Stimulated activated effector memory CD8-positive, alpha-beta T cell treated with anti-CD3 and anti-CD28 coated beads, Interleukin-12 subunit alpha, Interleukin-12 subunit beta, amount 100 ng/mL, for 72 hours (primary cell): ENCODE measurements around the gene TTC27.
"Not testable (repeated sequence)": the region's sequence is repeated elsewhere in the genome, so short reads cannot be mapped to it uniquely, and the experiment has no call there.

Experiments
- ATAC-seq: fragments of 150-1000 bp; cut with Tn5 transposase; 2 replicates; pipeline ENCODE4 v1.10.0; 2021
- DNase-seq, 2 donors: peaks; one replicate each; pipeline ENCODE4 v3.0.0; 2021 to 2022; ENCODE audit warnings: low spot score in 2 of 2
- H3K27ac Mint-ChIP-seq: one replicate; pipeline ENCODE4 v1.8.0; 2022; ENCODE audit warnings: mild to moderate bottlenecking, mixed read lengths
- H3K36me3 Mint-ChIP-seq: one replicate; pipeline ENCODE4 v1.8.0; 2022; ENCODE audit warnings: mild to moderate bottlenecking, mixed read lengths
- H3K4me1 Mint-ChIP-seq: one replicate; pipeline ENCODE4 v1.8.0; 2022; ENCODE audit warnings: mixed read lengths
- H3K4me3 Mint-ChIP-seq: one replicate; pipeline ENCODE4 v1.8.0; 2022; ENCODE audit warnings: mild to moderate bottlenecking, mixed read lengths
- H3K9me3 Mint-ChIP-seq: one replicate; pipeline ENCODE4 v1.8.0; 2022; ENCODE audit warnings: mixed read lengths

Gene TTC27

DNA sequence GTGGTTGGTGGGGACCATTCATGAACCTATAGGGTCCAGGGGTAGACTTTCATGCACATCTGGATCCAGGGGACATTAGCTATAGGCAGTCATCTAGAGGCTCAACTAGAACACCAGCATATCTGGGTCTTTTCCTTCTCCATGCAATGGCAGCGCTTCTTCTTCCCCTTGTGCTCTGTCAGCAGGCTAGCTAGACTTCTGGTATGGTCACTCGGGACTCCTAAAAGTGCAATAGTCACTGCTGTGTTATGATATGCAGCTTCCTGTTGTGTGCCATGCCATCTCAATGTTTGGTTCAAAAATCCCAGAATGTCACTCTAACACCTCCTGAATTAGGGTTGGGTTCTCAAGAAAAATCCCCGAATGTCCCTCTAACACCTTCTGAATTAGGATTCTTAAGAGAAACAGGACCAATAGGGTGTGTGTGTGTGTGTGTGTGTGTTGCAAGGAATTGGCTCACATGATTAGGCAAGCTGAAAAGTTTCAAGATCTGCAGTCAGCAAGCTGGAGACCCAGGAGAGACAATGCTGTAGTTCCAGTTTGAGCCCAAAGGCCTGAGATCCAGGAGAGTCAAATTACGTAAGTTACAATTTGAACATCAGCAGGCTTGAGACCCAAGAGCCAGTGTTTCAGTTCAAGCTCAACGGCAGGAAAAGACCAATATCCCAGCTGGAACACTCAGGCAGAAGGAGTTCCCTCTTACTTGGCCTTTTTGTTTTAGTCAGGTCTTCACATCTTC lies 221.8 kb downstream of the TTC27 start:
- no peak for ATAC-seq
- Mint-ChIP-seq H3K9me3 (no peaks in the 10 kb centered on the region), H3K36me3 (no peaks in the 10 kb centered on the region), H3K4me1 (no peaks in the 10 kb centered on the region), H3K27ac (no peak overlapping the region), H3K4me3 (no peak overlapping the region)
- no peak for DNase-seq

DNA sequence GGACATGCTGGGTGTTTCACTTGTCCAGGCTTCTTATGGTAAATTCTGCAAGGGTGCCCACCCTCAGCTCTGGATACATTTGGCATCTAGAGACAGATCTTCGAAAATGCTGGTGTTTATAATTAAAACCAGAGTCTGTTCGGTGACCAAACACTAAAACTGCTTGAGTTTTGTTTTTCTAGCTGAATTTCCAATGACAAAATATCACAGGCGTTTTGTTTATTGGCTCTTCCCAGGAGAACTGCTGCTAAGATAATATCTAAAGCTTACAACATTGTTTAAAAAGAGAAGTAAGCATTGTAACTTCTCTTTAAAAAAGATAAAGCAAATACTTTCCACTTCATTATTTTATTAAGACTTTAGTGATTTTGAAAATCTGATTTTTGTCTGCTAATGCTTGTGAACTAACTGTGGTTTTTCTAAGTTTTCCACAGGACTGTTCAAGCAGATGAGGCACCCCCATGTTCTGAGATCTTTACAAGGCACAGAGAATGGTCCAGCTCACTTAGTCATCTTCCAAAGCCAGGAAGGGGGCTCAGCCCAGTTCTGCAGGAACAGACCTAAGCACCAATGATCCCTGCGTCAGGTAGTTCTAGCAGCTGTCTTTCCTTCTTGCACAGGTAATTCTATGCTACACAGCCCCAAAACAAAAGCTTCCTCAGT lies 224.1 kb downstream of the TTC27 start:
- Mint-ChIP-seq H3K27ac (no peak overlapping the region), H3K36me3 (no peaks in the 10 kb centered on the region), H3K4me1 (no peaks in the 10 kb centered on the region), H3K4me3 (no peak overlapping the region), H3K9me3 (no peaks in the 10 kb centered on the region)
- DNase-seq (no peak), ATAC-seq (no peak)

DNA sequence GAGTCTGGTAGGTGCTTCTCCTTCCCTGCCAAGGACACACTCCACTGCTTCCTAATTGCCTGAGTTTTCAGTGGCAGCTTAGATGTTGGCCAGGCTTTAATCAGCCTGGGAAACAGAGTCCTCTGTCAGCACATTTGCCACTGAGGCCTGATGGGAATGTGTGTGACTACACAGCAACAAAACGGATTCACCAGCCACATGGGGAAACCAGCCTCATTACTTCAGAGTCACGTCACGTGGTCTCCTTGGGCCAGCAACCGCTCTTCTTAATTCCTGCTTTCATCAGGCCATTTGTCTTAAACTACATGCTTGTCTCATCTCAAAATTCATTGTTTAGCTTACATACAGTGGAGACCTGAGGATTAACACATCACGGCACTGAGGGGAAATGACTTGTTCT lies 225.0 kb downstream of the TTC27 start:
- H3K4me3 Mint-ChIP-seq: no peak overlapping the region
- H3K27ac Mint-ChIP-seq: no peak overlapping the region
- ATAC-seq: no peak
- DNase-seq: no peak
- no peaks in the 10 kb centered on the region for H3K9me3 Mint-ChIP-seq
- no peaks in the 10 kb centered on the region for H3K36me3 Mint-ChIP-seq
- no peaks in the 10 kb centered on the region for H3K4me1 Mint-ChIP-seq

DNA sequence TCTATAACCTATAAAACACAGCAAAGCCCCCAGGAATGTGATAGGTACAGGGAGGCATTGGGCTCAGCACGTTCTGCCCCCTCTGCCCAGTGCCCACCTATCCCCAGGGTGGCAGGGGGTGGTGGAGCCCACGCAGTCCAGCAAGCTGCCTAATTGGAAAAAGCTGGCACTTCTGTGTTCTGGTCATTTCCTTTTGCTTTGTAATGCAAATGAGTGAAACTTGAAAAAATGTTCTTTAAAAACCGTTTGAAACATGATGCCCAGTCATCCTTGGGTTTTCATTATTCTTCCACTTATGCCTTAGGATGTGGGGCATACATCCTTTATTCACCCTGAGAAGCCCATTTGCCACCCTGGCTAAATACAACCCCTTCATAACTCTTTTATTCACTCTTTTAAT lies 229.0 kb downstream of the TTC27 start:
- DNase-seq (no peak), ATAC-seq (no peak)
- Mint-ChIP-seq H3K36me3 (no peaks in the 10 kb centered on the region), H3K9me3 (no peaks in the 10 kb centered on the region), H3K4me3 (no peak overlapping the region), H3K4me1 (no peaks in the 10 kb centered on the region), H3K27ac (no peak overlapping the region)

DNA sequence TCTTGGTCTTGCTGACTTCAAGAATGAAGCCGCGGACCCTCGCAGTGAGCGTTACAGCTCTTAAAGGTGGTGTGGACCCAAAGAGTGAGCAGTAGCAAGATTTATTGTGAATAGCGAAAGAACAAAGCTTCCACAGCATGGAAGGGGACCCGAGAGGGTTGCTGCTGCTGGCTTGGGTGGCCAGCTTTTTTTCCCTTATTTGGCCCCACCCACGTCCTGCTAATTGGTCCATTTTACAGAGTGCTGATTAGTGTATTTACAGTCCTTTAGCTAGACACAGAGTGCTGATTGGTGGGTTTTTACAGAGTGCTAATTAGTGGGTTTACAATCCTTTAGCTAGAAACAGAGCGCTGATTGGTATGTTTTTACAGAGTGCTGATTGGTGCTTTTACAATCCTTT lies 230.9 kb downstream of the TTC27 start:
- H3K4me1 Mint-ChIP-seq: peaks cover 6% of the 10 kb centered on the region
- H3K36me3 Mint-ChIP-seq: no peaks in the 10 kb centered on the region
- H3K4me3 Mint-ChIP-seq: no peak overlapping the region
- H3K27ac Mint-ChIP-seq: no peak overlapping the region
- DNase-seq: no peak
- ATAC-seq: no peak
- no peaks in the 10 kb centered on the region for H3K9me3 Mint-ChIP-seq

DNA sequence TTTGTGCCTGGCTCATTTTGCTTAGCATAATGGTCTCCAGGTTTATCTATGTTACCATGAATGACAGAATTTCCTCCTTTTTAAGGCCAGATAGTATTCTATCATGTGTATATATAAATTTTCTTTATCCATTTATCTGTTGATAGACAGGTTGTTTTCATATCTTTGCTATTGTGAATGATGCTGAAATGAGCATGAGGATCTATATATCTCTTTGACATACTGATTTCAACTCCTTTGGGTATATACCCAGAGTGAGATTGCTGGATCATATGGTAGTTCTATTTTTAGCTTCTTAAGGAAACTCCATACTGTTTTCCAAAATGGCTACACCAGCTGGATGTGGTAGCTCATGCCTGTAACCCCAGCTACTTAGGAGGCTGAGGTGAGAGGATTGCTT lies 232.5 kb downstream of the TTC27 start:
- H3K36me3 Mint-ChIP-seq: no peaks in the 10 kb centered on the region
- H3K9me3 Mint-ChIP-seq: no peaks in the 10 kb centered on the region
- no peak for ATAC-seq
- H3K4me3 Mint-ChIP-seq: no peak overlapping the region
- peaks cover 9% of the 10 kb centered on the region for H3K4me1 Mint-ChIP-seq
- no peak for DNase-seq
- no peak overlapping the region for H3K27ac Mint-ChIP-seq

DNA sequence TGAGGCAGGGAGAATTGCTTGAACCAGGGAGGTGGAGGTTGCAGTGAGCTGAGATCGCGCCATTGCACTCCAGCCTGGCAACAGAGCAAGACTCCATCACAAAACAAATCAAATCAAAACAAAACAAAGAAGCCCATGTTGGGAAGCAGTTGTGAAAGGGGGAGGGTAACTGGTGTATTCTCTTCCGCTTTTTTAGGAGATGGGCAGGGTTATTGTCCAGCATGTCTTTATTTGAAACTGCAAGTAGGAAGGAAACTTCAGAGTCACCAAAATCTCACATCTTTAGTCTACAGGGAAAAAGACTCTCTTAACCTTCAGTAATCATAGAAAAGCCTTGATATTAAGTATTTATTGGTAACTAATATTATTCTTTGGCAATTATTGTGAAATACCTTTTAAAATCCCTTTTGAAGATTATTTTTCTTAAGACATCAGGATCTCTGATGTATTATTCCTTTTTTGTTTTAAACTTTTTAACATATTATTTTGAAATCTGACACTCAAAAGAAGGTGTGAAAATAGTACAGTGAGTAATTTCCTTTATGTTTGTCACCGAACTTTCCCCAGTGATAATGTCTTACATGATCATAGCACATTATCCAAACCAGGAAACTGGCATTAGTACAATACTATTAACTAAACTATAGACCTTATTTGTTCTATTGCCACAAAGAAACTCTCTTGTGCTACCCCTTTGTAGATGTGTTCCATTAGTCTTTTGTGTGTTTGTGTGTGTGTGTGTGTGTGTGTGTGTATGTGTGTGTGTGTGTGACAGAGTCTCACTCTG lies 234.6 kb downstream of the TTC27 start:
- H3K4me1 Mint-ChIP-seq: peaks cover 12% of the 10 kb centered on the region
- peak overlapping the region; percentile 23 for H3K27ac Mint-ChIP-seq
- DNase-seq: no peak
- ATAC-seq: peak; percentile 63
- no peaks in the 10 kb centered on the region for H3K36me3 Mint-ChIP-seq
- no peak overlapping the region for H3K4me3 Mint-ChIP-seq
- no peaks in the 10 kb centered on the region for H3K9me3 Mint-ChIP-seq

DNA sequence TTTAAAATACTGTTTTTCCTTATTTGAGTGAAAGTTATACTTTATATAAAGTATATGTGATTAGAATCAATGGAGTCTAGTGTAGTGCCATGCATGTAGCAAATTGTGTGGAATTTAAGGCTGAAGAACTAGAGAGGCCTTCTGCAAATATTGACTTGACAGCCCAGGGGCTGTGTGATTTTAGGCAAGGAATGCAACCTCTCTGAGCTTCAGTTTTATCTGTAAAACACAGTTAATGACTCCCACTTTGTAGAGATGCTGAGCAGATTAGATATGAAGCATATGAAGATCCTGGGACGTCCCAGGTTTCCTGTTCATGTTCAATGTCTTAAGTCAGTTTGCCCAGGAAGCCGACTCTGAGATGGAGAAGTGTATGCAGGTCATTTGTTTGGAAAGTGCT lies 235.5 kb downstream of the TTC27 start:
- Mint-ChIP-seq H3K4me1 (peaks cover 12% of the 10 kb centered on the region), H3K27ac (no peak overlapping the region), H3K36me3 (no peaks in the 10 kb centered on the region), H3K9me3 (no peaks in the 10 kb centered on the region), H3K4me3 (no peak overlapping the region)
- DNase-seq (no peak), ATAC-seq (no peak)

DNA sequence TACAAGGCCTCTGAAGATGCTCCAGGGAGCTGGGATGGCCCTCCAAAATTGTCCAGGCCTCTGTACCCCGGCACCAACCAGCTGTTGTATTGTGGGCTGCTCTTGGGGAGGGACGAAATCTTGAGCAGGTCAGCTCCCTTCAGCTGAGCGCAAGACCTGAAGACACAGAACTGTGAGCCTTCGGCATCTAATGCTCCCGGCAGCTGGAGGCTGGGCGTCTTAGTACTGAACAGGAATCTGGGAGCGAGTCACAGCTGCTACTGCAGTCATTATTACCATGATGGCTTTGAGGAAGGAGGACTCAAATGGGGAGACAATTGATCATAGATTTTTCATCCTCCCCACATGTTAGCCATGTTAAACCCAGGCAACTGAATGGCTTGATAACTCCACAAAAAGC lies 236.0 kb downstream of the TTC27 start:
- Mint-ChIP-seq H3K36me3 (no peaks in the 10 kb centered on the region), H3K4me3 (no peak overlapping the region), H3K27ac (no peak overlapping the region), H3K9me3 (no peaks in the 10 kb centered on the region), H3K4me1 (peaks cover 12% of the 10 kb centered on the region)
- ATAC-seq: no peak
- no peak for DNase-seq

DNA sequence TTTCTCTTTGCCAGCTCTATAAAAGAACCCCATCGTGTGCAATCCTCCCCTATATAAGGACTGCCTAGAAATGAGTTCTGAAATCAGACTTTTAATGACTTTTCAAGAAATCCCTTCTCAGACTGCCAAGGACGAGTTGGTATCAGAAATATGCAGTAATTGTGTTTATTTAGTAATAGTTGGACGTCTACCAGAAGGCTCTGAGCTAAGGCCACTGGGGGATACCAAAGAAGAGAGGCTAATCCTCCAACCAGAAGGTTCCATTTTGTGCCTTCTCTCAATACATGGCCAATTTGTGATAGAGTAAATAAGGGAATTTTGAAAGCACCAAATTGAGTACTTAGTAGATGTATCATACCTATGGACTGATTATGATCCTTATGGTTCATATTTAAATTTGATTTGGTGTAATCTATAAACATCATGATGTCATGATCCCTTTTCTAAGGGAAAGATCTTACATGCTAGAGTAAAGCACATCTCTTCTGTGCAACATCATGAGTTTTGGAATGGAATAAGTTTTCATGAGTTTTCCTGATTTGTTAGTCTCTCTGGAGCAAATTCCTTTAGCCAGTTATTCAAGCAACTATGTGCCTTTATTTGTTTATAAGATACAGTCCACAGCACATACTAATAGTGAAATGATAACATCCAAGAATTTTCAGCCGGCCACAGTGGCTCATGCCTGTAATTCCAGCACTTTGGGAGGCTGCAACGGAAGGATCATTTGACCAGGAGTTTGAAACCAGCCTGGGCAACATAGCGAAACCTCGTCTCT lies 236.7 kb downstream of the TTC27 start:
- H3K9me3 Mint-ChIP-seq: no peaks in the 10 kb centered on the region
- peaks cover 12% of the 10 kb centered on the region for H3K4me1 Mint-ChIP-seq
- DNase-seq (no peak), ATAC-seq (no peak)
- no peak overlapping the region for H3K27ac Mint-ChIP-seq
- no peaks in the 10 kb centered on the region for H3K36me3 Mint-ChIP-seq
- H3K4me3 Mint-ChIP-seq: no peak overlapping the region

DNA sequence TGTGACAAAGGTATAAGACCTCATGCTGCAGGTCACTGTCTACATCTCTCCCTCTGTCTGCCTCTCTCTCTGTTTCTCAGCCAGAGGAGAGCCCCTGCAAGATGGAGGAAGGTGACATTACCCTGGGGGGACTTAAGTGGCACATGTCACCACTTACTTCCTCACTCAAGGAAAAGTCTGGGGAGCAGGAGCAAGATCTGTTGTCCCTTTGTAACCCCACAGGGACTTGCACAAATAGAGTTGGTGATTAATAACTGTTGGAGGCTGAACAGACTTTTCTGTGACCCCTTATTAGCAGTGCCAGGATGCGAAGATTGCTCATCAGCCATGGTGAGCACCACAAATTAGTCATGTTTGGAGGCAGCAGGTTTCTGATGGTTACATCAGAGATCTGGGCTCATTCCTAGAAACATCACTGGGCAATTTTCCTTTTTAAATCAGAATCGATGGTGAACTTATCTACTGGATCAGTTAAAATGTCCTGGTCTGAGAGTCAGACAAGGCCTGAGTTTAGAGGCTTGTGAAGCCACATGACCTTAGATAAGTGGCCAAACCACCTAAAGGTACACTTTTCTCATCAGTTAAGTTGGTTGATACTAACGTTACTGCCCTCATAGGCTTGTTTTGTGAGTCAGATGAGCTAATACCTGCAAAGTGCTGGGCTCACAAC lies 237.7 kb downstream of the TTC27 start:
- peak in 1 of 2 donors; percentile 51 for DNase-seq
- ATAC-seq: peak; percentile 97

DNA sequence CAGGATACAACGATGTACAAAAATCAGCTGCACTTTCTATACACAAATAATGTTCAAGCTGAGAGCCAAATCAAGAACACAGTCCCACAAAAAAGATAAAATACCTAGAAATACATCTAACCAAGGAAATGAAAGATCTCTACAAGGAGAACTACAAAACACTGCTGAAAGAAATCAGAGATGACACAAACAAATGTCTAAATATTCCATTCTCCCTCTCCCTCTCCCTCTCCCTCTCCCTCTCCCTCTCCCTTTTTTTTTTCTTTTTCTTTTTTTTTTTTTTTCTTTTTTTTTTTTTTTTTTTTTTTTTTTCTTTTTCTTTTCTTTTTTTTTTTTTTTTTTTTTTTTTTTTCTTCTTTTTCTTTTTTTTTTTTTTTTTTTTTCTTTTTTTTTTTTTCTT lies 238.6 kb downstream of the TTC27 start:
- not testable (repeated sequence) for H3K36me3 Mint-ChIP-seq, DNase-seq, H3K27ac Mint-ChIP-seq, ATAC-seq, H3K9me3 Mint-ChIP-seq, H3K4me3 Mint-ChIP-seq
- H3K4me1 Mint-ChIP-seq: peaks cover 12% of the 10 kb centered on the region

More for the DNA sequence above, 237.7 kb downstream of the TTC27 start:
- no peak overlapping the region for H3K27ac Mint-ChIP-seq
- H3K4me3 Mint-ChIP-seq: no peak overlapping the region
- H3K36me3 Mint-ChIP-seq: no peaks in the 10 kb centered on the region
- peaks cover 12% of the 10 kb centered on the region for H3K4me1 Mint-ChIP-seq
- H3K9me3 Mint-ChIP-seq: no peaks in the 10 kb centered on the region
